IMR-90 (cell line): ENCODE measurements around the gene CEP72. TPM values are rescaled to one million over a fixed set of nuclear protein-coding genes. Genes with fewer than 3 reads are reported as not detected.

ENCODE experiments used
- ATAC-seq: fragments of 200-7000 bp; cut with Tn5 transposase; 2 replicates; pipeline ENCODE4 v1.9.1; 2020; ENCODE audit warnings: low read depth, mild to moderate bottlenecking, moderate library complexity
- BruUV-seq: library from RNA; stranded (reverse); fragments of 400-500 nt; replicated peaks from 2 replicates; lab custom pipeline; 2021; lab: Mats Ljungman, UMichigan
- CTCF ChIA-PET: fragments of 300-600 bp; formaldehyde crosslinking; extraction: SDS; loops from one replicate; lab custom pipeline; 2021; ENCODE audit warnings: antibody characterized with exemption; lab: Yijun Ruan, JAX
- POLR2A ChIA-PET: fragments of 300-600 bp; sonication (Branson Sonifier 250); formaldehyde crosslinking; loops from one replicate; lab custom pipeline; 2022; ENCODE audit warnings: antibody characterized with exemption; ENCODE audit not compliant: unreplicated experiment; lab: Charles Lee
- DNase-seq: peaks from one replicate; pipeline ENCODE4 v3.0.0; 2013
- H2AFZ ChIP-seq: replicated peaks from 2 replicates; pipeline ENCODE3; 2013; ENCODE audit warnings: low read length, mild to moderate bottlenecking; ENCODE audit not compliant: poor library complexity
- H2AK5ac ChIP-seq: 2 replicates; pipeline ENCODE4 v1.6.1; 2013; ENCODE audit warnings: low read depth, low read length, inconsistent platforms
- H2AK9ac ChIP-seq: replicated peaks from 2 replicates; pipeline ENCODE3; 2013; ENCODE audit warnings: mild to moderate bottlenecking, low read depth, low read length, moderate library complexity; ENCODE audit not compliant: poor library complexity
- H2BK120ac ChIP-seq: 2 replicates; pipeline ENCODE4 v1.6.1; 2013; ENCODE audit warnings: low read depth, low read length, inconsistent platforms
- H2BK15ac ChIP-seq: 3 replicates; pipeline ENCODE4 v1.6.1; 2013; ENCODE audit warnings: low read depth, low read length, inconsistent platforms
- H2BK20ac ChIP-seq: 2 replicates; pipeline ENCODE4 v1.6.1; 2013; ENCODE audit warnings: low read depth, mild to moderate bottlenecking, inconsistent platforms, low read length, moderate library complexity
- H2BK5ac ChIP-seq: 2 replicates; pipeline ENCODE4 v1.6.1; 2013; ENCODE audit warnings: mild to moderate bottlenecking, low read depth, low read length, inconsistent platforms; ENCODE audit not compliant: poor library complexity, severe bottlenecking
- H3K14ac ChIP-seq: replicated peaks from 2 replicates; pipeline ENCODE4 v1.6.1; 2013; ENCODE audit warnings: low read depth, low read length, inconsistent platforms
- H3K18ac ChIP-seq: 2 replicates; pipeline ENCODE4 v1.6.1; 2013; ENCODE audit warnings: low read depth, low read length, control low read depth
- H3K23ac ChIP-seq: 2 replicates; pipeline ENCODE4 v1.6.1; 2013; ENCODE audit warnings: low read depth, low read length, inconsistent platforms
- H3K27ac ChIP-seq: 2 replicates; pipeline ENCODE4 v1.5.1; 2013; ENCODE audit warnings: mild to moderate bottlenecking, control low read depth, low read length; ENCODE audit not compliant: insufficient read depth
- H3K27me3 ChIP-seq: 2 replicates; pipeline ENCODE4 v1.6.1; 2013; ENCODE audit warnings: low read length; ENCODE audit not compliant: control insufficient read depth, insufficient read depth
- H3K36me3 ChIP-seq: 2 replicates; pipeline ENCODE4 v1.6.1; 2013; ENCODE audit warnings: low read length, mixed read lengths; ENCODE audit not compliant: control insufficient read depth, insufficient read depth
- H3K4ac ChIP-seq: 2 replicates; pipeline ENCODE4 v1.6.1; 2013; ENCODE audit warnings: low read depth, low read length, inconsistent platforms
- H3K4me1 ChIP-seq: 2 replicates; pipeline ENCODE4 v1.6.1; 2013; ENCODE audit warnings: low read length, mixed read lengths; ENCODE audit not compliant: control insufficient read depth, insufficient read depth
- H3K4me2 ChIP-seq: 2 replicates; pipeline ENCODE4 v1.6.1; 2013; ENCODE audit warnings: low read depth, mild to moderate bottlenecking, control low read depth, low read length, moderate library complexity
- H3K4me3 ChIP-seq: 2 replicates; pipeline ENCODE4 v1.5.1; 2013; ENCODE audit warnings: low read depth, mild to moderate bottlenecking, control low read depth, low read length, moderate library complexity; ENCODE audit not compliant: insufficient read depth
- H3K56ac ChIP-seq: 2 replicates; pipeline ENCODE4 v1.6.1; 2013; ENCODE audit warnings: low read length, inconsistent platforms; ENCODE audit not compliant: insufficient read depth; ENCODE audit errors: extremely low read depth
- H3K79me1 ChIP-seq, 2 experiments: 2 replicates each; pipeline ENCODE4 v1.6.1; 2013; ENCODE audit warnings: low read length in 2 of 2, inconsistent platforms in 1 of 2, low read depth in 1 of 2
- H3K9ac ChIP-seq: 2 replicates; pipeline ENCODE4 v1.6.1; 2013; ENCODE audit warnings: low read depth, low read length, control low read depth
- H3K9me1 ChIP-seq: 2 replicates; pipeline ENCODE4 v1.6.1; 2013; ENCODE audit warnings: low read length, inconsistent platforms; ENCODE audit not compliant: insufficient read depth
- H3K9me3 ChIP-seq: 2 replicates; pipeline ENCODE4 v1.6.1; 2013; ENCODE audit warnings: low read length; ENCODE audit not compliant: control insufficient read depth, insufficient read depth
- H4K20me1 ChIP-seq: 2 replicates; pipeline ENCODE4 v1.6.1; 2013; ENCODE audit warnings: low read length, inconsistent platforms; ENCODE audit not compliant: insufficient read depth
- H4K5ac ChIP-seq: 2 replicates; pipeline ENCODE4 v1.6.1; 2013; ENCODE audit warnings: mild to moderate bottlenecking, low read depth, low read length, control low read depth
- H4K8ac ChIP-seq, 2 experiments: 2 replicates each; pipeline ENCODE4 v1.6.1; 2013; ENCODE audit warnings: low read depth in 2 of 2, low read length in 2 of 2, control low read depth in 1 of 2, inconsistent platforms in 1 of 2
- H4K91ac ChIP-seq: 2 replicates; pipeline ENCODE4 v1.6.1; 2013; ENCODE audit warnings: low read depth, low read length, inconsistent platforms; ENCODE audit not compliant: insufficient read depth
- CHD1 ChIP-seq: IDR thresholded peaks from 2 replicates; pipeline ENCODE4 v1.6.1; 2012; ENCODE audit warnings: low read depth, low read length, improper control_type of control experiment
- FOS ChIP-seq: fragments of 150-350 bp; IDR thresholded peaks from 2 replicates; pipeline ENCODE4 v1.6.1; 2016; ENCODE audit warnings: low read depth, low read length
- MAFK ChIP-seq: IDR thresholded peaks from 2 replicates; pipeline ENCODE4 v1.6.1; 2012; ENCODE audit warnings: low read depth, low read length, improper control_type of control experiment
- NFE2L2 ChIP-seq: fragments of 150-350 bp; IDR thresholded peaks from 2 replicates; pipeline ENCODE4 v1.6.1; 2016; ENCODE audit warnings: low read depth, mild to moderate bottlenecking, low read length
- POLR2A ChIP-seq: IDR thresholded peaks from 2 replicates; pipeline ENCODE4 v1.6.1; 2012; ENCODE audit warnings: mild to moderate bottlenecking, low read depth, low read length
- RAD21 ChIP-seq: IDR thresholded peaks from 2 replicates; pipeline ENCODE4 v1.6.1; 2012; ENCODE audit warnings: low read length, improper control_type of control experiment
- WGBS, 2 experiments: methylation state at CpG; one replicate each; pipeline versions ENCODE4 v1.1.5 to v1.1.7; 2013; ENCODE audit warnings: missing lambda C conversion rate in 2 of 2; ENCODE audit not compliant: insufficient read length in 1 of 2; ENCODE audit errors: extremely low coverage in 2 of 2; 5-methylcytosine and 5-hydroxymethylcytosine counted together
- dilution Hi-C: fragments of 300-500 bp; cut with HindIII; formaldehyde crosslinking; loops from one replicate; pipeline ENCODE4 v1.14.3; 2018; ENCODE audit warnings: low sequenced_read_pairs; ENCODE audit not compliant: unreplicated experiment
- in situ Hi-C: fragments of 300-500 bp; cut with MboI; formaldehyde crosslinking; loops from 3 replicates; pipeline ENCODE4 v1.14.3; 2019; ENCODE audit warnings: low sequenced_read_pairs, inconsistent platforms, mixed read lengths
- intact Hi-C: fragments of 100-400 bp; cut with micrococcal nuclease; formaldehyde crosslinking; loops from 2 replicates; pipeline ENCODE4 v1.10.0; 2022
- polyA plus RNA-seq, 3 experiments: library from polyadenylated mRNA; depleted of rRNA; stranded (reverse); fragments of >200 nt; gene quantifications; 2 replicates each; pipeline ENCODE4 v1.2.3, GENCODE V29; 2012; ENCODE audit warnings: low replicate concordance in 1 of 3
- total RNA-seq: library from RNA; depleted of rRNA; stranded (reverse); fragments of >200 nt; gene quantifications from 2 replicates; pipeline ENCODE4 v1.2.3, GENCODE V29; 2012
- TF ChIP-seq, protein P1 (sequence below): fragments of 150-350 bp; IDR thresholded peaks from 2 replicates; pipeline ENCODE4 v1.6.1; 2017; ENCODE audit warnings: mild to moderate bottlenecking, antibody characterized with exemption, low read length, low read depth

CEP72 gene
- total and polyA plus RNA-seq, 2 of the 4 experiments (the other 2 are of a cell fraction): 2.9 to 4.3 TPM

DNA sequence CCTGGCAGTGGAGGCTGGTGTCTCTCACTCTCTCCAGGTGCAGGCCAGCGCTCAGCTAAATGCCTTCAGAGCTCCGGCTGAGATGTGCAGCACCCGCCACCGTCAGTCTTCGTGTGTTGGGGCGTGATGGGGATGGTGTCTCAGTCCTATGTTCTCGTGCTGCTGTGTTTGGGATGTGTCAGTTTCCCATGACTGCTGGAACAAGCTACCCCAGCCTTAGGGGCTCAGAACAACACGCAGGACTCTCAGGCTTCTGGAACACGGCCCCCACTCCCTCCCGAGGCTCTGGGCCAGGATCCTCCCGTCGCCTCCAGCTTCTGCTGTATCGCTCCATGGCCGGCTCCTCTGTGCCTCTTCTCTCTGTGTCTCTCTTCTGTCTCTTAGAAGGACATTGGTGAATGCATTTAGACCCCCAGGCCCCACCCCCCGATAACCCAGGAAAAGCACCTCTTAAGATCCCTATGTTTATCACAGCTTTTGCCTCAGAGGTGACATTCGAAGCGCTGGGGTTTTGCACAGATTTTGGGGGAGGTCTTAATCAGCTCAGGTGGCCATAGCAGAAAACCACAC, 9.6 kb upstream of the CEP72 start:
- H3K9me1 ChIP-seq: no peaks in the 10 kb centered on the region
- no peak overlapping the region for H4K91ac ChIP-seq
- no peak overlapping the region for H2AK5ac ChIP-seq
- 45% methylated on average over 6 of the region's 17 CpGs; no CpG with 5 or more reads in 1 of the 2 experiments for WGBS, 2 experiments
- POLR2A ChIA-PET: no interaction called here
- no peak overlapping the region for H3K4ac ChIP-seq
- H3K4me1 ChIP-seq: no peaks in the 10 kb centered on the region
- H3K79me1 ChIP-seq: no peaks in the 10 kb centered on the region
- intact Hi-C loops: no loop called here
- peaks cover 46% of the 10 kb centered on the region for H3K27me3 ChIP-seq
- CTCF ChIA-PET: no interaction called here
- no peak overlapping the region for H3K4me3 ChIP-seq
- H3K36me3 ChIP-seq: no peaks in the 10 kb centered on the region
- H2BK20ac ChIP-seq: no peak overlapping the region
- H3K18ac ChIP-seq: no peak overlapping the region
- no peak for DNase-seq
- no peak overlapping the region for H4K5ac ChIP-seq
- H4K8ac ChIP-seq: no peak overlapping the region
- H3K23ac ChIP-seq: no peak overlapping the region
- H3K14ac ChIP-seq: no peak overlapping the region
- no peaks in the 10 kb centered on the region for H4K20me1 ChIP-seq
- H3K4me2 ChIP-seq: no peak overlapping the region
- no peak overlapping the region for H3K9ac ChIP-seq
- TF ChIP-seq RAD21: no peak
- TF ChIP-seq, protein P1, sequence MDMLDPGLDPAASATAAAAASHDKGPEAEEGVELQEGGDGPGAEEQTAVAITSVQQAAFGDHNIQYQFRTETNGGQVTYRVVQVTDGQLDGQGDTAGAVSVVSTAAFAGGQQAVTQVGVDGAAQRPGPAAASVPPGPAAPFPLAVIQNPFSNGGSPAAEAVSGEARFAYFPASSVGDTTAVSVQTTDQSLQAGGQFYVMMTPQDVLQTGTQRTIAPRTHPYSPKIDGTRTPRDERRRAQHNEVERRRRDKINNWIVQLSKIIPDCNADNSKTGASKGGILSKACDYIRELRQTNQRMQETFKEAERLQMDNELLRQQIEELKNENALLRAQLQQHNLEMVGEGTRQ: no peak
- TF ChIP-seq MAFK: no peak
- TF ChIP-seq FOS: no peak
- TF ChIP-seq CHD1: no peak
- no peak for TF ChIP-seq POLR2A
- TF ChIP-seq NFE2L2: no peak
- H2BK5ac ChIP-seq: no peak overlapping the region
- in situ Hi-C loops: no loop called here
- no peak overlapping the region for H2BK120ac ChIP-seq
- no peak overlapping the region for H2AK9ac ChIP-seq
- no peaks in the 10 kb centered on the region for H3K9me3 ChIP-seq
- H2BK15ac ChIP-seq: no peak overlapping the region
- no peak overlapping the region for H3K27ac ChIP-seq
- no peak overlapping the region for H3K56ac ChIP-seq
- no peak for ATAC-seq
- dilution Hi-C loops: no loop called here
- peak overlapping the region; percentile 3 for H2AFZ ChIP-seq
- BruUV-seq: no TSS peak
